ENCODE results near the gene SUCLG1.

GRCh38 chr2:84375020-84375419 lies 84.1 kb downstream of the SUCLG1 start:
- TF ChIP-seq CTCF (optimal IDR thresholded peaks at IDR 0.05 in 1 of 3, IDR thresholded peaks at IDR 0.05 in 1 of 3, conservative IDR thresholded peaks at IDR 0.05 in 1 of 3; ENCODE audit: extremely low read depth in 1 of 3, insufficient read depth in 2 of 3, low read length in 3 of 3) (no peak), EZH2 (IDR thresholded peaks at IDR 0.05; ENCODE audit: low read length) (no peak)
